GM21528 (cell line): ENCODE measurements around the gene MDFI.

Experiments used
- ATAC-seq: cut with Tn5 transposase; IDR thresholded peaks from one replicate; pipeline ENCODE4 v1.9.1; 2021; ENCODE audit warnings: mild to moderate bottlenecking, moderate library complexity; ENCODE audit not compliant: unreplicated experiment, low FRiP score

The MDFI gene

DNA sequence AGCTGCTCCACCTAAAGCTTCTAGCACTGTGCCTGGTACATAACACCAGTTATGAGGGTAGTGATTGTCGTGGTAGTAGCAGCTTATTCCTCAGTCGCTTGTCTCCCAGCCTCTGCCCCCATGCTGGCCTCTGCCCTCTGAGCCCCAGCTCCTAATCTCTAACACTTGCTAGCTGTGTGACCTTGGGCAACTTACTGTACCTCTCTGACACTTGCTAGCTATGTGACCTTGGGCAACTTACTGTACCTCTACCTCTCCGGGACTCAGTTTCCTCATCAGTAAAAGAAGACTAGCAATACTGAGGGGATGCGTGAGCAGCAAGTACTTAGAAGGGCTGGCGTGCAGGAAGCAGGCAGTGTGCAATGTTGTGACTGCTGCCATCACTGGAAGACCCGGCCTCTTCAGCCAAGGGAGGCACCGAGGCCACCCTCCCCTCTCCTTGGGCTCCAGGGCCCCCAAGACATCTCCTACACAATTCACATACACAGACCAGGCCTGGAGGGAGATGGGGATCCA lies 9.9 kb downstream of the MDFI start:
- ATAC-seq: no peak

DNA sequence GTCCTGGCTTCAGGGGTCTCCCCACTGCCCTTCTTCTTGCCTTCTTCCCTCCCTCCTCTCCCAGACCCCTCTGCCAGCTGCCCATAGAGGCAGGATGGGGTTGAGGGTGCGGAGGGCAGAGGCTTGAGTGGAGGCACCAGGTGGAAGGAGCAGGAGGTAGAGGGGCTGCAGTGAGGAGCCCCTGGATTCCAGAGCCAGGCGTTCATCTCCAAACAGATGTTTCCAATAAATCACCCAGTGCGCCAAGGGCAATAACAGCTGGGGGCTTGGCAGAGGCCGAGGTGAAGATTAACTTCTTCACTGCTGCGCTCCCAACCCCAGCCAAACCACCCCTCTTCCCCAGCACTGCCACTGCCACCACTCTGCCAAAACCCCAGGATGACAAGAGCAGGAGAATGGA lies 10.7 kb downstream of the MDFI start:
- ATAC-seq: no peak

- ATAC-seq: no peak
Observed at GRCh38 chr6:41649596-41649995, 11.3 kb downstream of the MDFI start.

GRCh38 chr6:41650120-41650519 lies 11.9 kb downstream of the MDFI start:
- ATAC-seq: no peak

- no peak for ATAC-seq
Observed at GRCh38 chr6:41651246-41651961, 13.1 kb downstream of the MDFI start.

GRCh38 chr6:41651962-41652657 lies 13.8 kb downstream of the MDFI start:
- ATAC-seq: no peak

DNA sequence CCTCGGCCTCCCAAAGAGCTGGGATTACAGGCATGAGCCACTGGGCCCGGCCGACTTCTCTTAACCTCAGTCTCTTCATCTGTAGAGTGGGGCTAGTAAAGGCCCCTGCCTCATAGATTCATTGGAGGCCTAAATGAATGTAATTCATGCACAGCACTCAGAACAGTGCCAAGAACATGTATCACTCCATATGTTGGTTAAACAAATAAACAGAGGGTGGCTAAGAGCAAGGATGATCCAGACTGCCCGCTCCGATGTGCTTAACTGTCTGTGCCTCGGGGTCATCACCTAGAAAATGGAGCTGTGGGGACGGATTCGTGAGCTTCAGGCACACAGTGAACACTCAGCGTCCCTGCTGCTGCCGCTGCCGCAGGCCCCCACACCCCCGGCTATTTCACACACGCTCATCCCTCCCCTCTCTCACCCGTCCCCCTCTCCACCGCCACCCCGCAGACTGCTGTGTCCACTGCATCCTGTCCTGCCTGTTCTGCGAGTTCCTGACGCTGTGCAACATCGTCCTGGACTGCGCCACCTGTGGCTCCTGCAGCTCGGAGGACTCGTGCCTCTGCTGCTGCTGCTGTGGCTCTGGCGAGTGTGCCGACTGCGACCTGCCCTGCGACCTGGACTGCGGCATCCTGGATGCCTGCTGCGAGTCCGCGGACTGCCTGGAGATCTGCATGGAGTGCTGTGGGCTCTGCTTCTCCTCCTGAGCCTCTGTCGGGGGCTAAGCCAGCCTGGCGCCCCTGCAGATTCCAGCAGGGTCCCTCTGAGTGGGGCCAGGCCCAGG lies 14.8 kb downstream of the MDFI start:
- no peak for ATAC-seq

GRCh38 chr6:41653691-41654090 lies 15.4 kb downstream of the MDFI start:
- no peak for ATAC-seq

DNA sequence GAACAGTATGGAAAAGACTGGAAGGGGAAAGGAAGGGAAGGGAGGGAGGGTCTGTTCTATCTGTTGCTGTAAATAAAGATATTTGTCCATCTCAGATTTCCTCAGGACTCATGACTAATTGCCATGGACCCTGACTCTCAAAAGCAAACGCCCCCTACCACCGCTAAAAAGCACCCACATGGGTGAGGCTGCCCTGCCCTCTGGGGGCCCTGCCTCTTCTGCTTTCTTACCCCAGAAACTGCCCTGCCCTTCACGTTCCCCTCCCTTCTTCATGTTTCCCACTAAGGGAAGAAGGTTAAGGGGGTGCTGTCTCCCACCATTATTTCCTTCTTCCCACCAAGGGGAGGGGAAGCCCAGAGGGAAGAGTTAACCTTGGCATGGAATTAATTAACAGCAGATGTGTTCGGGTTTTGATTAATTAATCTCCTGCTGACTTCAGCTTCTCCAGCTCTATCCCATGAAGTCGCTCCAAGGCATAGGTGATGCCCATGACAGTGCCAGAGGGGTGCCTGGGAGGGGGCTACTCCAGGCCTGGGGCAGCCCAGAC lies 16.0 kb downstream of the MDFI start:
- no peak for ATAC-seq

DNA sequence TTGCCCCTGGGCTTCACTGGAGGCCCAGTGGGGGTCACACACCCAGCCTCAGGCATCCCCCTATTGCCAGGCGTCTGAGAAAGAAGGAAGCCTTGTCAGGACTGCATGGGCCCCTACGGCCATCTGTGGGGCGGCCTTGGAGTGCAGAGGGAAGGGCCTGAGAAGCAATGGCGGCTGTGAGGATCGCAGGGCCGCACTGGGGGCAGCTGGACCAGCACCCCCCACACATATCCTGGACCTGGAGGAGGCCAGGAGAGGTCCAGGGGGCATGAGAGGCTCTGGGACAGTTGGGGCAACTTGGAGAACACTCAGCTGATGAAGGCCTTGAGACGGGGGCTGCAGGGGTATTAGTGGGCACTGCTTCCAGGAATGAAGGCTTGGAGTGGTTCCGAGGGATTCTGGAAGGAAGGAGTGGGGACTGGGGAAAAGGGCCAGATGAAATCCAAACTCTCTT lies 16.5 kb downstream of the MDFI start:
- no peak for ATAC-seq

GRCh38 chr6:41655176-41655575 lies 16.9 kb downstream of the MDFI start:
- no peak for ATAC-seq

GRCh38 chr6:41655646-41656001 lies 17.4 kb downstream of the MDFI start:
- no peak for ATAC-seq

DNA sequence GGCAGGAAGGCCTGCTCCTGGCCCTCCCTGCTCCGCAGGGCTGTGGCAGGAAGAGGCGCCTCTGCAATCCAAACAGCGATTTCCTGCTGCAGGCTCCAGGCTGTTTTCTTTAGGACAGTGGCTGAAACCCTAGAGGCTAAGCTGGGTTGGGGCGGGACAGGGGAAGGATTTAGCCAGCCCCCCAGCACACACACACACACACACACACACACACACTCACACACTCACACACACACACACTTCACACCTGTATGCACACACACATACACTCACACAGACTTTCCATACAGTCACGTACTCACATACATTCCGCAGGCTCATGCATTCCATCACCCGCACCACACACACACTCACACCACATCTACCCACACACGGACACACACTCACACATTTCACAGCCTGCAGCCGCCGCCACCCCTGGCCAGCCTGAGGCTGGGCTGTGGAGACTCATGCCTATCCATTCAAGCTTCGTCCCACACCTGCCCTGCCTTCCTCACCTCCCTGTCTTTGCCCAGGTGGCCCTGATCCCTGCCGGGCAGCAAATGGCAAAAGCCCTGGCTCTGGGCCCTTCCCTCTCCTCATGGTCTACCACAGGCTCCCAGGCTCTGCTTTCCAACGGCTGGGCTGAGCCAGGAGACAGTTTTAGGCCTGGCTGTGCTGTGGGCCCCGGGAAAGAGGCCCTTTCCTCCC lies 17.9 kb downstream of the MDFI start:
- ATAC-seq: no peak

- ATAC-seq: no peak
Observed at GRCh38 chr6:41657131-41658094, 19.1 kb downstream of the MDFI start.

DNA sequence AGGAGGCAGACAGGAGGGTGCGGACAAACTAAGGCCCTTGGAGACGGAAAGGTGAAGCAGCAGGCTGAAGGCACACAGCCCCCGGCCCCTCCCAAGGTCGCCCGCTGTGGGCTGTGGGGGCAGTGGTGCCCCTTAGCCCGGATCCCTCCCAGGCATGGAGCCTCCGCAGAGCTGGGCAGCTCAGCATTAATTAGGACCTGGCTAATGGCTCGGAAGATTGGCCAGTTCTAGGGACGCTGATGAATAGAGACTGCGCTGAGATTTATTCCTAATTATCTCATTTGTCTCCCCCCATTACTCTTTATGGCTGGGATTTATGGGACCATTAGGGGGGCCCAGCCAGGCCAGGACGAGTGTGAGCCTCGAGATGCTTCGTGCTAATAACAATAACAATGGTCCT lies 20.4 kb downstream of the MDFI start:
- no peak for ATAC-seq

- no peak for ATAC-seq
Observed at GRCh38 chr6:41659935-41660334, 21.7 kb downstream of the MDFI start.

GRCh38 chr6:41663568-41663967 lies 25.3 kb downstream of the MDFI start:
- no peak for ATAC-seq

DNA sequence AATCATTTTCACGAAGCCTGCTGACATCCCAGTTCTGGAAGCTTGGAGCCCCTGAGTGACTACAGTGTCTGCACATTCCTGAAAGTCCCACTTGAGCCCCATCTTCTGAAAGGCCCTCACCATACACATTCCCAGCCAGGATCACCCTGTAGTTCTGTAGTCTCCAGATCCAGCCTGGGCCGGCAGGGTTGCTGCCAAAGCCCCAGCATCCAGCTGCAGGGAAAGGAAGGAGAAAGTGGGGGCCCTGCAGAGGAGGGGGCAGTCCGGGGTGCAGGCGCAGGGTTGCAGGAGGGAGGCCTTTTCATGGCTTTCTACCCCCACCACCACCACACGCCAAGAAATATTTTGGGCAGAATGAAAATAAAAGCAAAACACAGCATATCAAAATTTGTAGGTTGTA lies 26.0 kb downstream of the MDFI start:
- ATAC-seq: no peak

GRCh38 chr6:41667195-41667594 lies 28.9 kb downstream of the MDFI start:
- no peak for ATAC-seq
